SK-N-MC (cell line): Measurements from ENCODE around the gene ITGB6.

Experiments
- EZH2 ChIP-seq: fragments of 200-600 bp; sonication (generic); IDR thresholded peaks from one replicate; pipeline ENCODE4 v1.6.1; 2017; ENCODE audit warnings: antibody characterized with exemption
- POLR2AphosphoS5 ChIP-seq: IDR thresholded peaks from 2 replicates; pipeline ENCODE4 v1.6.1; 2012; ENCODE audit warnings: mild to moderate bottlenecking, low read depth, low read length, borderline replicate concordance

GRCh38 chr2:160104115-160104514, 96.0 kb downstream of the ITGB6 start:
- no peak for TF ChIP-seq EZH2
- TF ChIP-seq POLR2AphosphoS5: no peak
